Uterus (tissue), 2 donors: ENCODE measurements around the gene KCNMA1.

ENCODE experiments used
- POLR2A ChIP-seq, 2 donors: fragments of 450-650 bp; IDR thresholded peaks; one replicate each; pipeline ENCODE4 v1.6.1; 2016; ENCODE audit warnings: antibody characterized with exemption in 2 of 2, mild to moderate bottlenecking in 1 of 2, moderate library complexity in 1 of 2
- TF ChIP-seq, protein P1 (sequence below), 4 experiments: fragments of 200-600 bp in 2 of 4; fragments of 450-650 bp in 2 of 4; sonication (generic) in 2 of 4; IDR thresholded peaks; one replicate each; pipeline ENCODE4 v1.5.1; 2016 to 2019; ENCODE audit warnings: antibody characterized with exemption in 4 of 4, mild to moderate bottlenecking in 2 of 4, moderate library complexity in 1 of 4

DNA sequence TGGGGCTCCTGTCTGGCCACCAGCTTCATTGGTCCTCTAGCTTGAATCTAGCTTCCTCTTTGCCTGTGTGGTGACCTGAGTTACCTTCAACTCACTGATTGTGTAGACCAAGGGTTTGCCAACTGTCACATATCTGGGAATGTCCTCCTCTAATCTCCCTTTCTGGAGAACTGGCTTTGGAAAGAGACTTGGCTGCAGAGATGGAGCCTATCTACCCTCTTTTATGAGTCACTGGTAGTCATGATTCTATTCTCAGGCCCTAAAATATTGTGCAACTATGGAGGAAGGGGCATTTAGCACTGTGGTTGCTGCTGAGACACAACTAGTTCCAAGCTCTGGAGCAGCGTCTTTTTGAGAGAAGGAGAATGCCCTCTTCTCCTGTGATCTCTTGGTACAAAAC is 691.3 kb downstream of the KCNMA1 start:
- TF ChIP-seq, protein P1, sequence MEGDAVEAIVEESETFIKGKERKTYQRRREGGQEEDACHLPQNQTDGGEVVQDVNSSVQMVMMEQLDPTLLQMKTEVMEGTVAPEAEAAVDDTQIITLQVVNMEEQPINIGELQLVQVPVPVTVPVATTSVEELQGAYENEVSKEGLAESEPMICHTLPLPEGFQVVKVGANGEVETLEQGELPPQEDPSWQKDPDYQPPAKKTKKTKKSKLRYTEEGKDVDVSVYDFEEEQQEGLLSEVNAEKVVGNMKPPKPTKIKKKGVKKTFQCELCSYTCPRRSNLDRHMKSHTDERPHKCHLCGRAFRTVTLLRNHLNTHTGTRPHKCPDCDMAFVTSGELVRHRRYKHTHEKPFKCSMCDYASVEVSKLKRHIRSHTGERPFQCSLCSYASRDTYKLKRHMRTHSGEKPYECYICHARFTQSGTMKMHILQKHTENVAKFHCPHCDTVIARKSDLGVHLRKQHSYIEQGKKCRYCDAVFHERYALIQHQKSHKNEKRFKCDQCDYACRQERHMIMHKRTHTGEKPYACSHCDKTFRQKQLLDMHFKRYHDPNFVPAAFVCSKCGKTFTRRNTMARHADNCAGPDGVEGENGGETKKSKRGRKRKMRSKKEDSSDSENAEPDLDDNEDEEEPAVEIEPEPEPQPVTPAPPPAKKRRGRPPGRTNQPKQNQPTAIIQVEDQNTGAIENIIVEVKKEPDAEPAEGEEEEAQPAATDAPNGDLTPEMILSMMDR (IDR thresholded peaks at IDR 0.05): no peak
- no peak for TF ChIP-seq POLR2A (IDR thresholded peaks at IDR 0.05)
